Endothelial cell (in vitro differentiated cells): ENCODE measurements around the gene HPD. TPM values are rescaled to one million over a fixed set of nuclear protein-coding genes. Genes with fewer than 3 reads are reported as not detected.

Experiments
- DNase-seq: peaks from one replicate; pipeline ENCODE4 v3.0.0; 2021; ENCODE audit warnings: low spot score
- H3K27ac Mint-ChIP-seq: one replicate; pipeline ENCODE4 v1.8.0; 2021; ENCODE audit warnings: mixed read lengths, inconsistent platforms; ENCODE audit not compliant: unreplicated experiment
- H3K27me3 Mint-ChIP-seq: one replicate; pipeline ENCODE4 v1.8.0; 2021; ENCODE audit warnings: mild to moderate bottlenecking, moderate library complexity, mixed read lengths, inconsistent platforms; ENCODE audit not compliant: unreplicated experiment
- H3K36me3 Mint-ChIP-seq: one replicate; pipeline ENCODE4 v1.8.0; 2021; ENCODE audit warnings: mild to moderate bottlenecking, low read depth, mixed read lengths, inconsistent platforms; ENCODE audit not compliant: unreplicated experiment
- H3K4me1 Mint-ChIP-seq: one replicate; pipeline ENCODE4 v1.8.0; 2021; ENCODE audit warnings: mild to moderate bottlenecking, mixed read lengths, inconsistent platforms; ENCODE audit not compliant: unreplicated experiment
- H3K4me3 Mint-ChIP-seq: one replicate; pipeline ENCODE4 v1.8.0; 2021; ENCODE audit warnings: mild to moderate bottlenecking, mixed read lengths, inconsistent platforms; ENCODE audit not compliant: unreplicated experiment
- H3K9me3 Mint-ChIP-seq: one replicate; pipeline ENCODE4 v1.8.0; 2021; ENCODE audit warnings: mixed read lengths, inconsistent platforms; ENCODE audit not compliant: unreplicated experiment
- total RNA-seq: library from RNA; stranded (reverse); fragmentation: NEBNext Ultra II Directional; extraction: Animal tissue kit (Norgen Biotek cat#: 25700); gene quantifications from one replicate; pipeline ENCODE4 v1.2.1, GENCODE V29; 2021; ENCODE audit not compliant: unreplicated experiment
- TF ChIP-seq, protein P1 (sequence below): fragments of 200-600 bp; sonication (generic); IDR thresholded peaks from one replicate; pipeline ENCODE4 v1.5.0; 2021; ENCODE audit warnings: antibody characterized with exemption; ENCODE audit not compliant: unreplicated experiment

Gene HPD
- total RNA-seq, 1 donor from 2014 or later, result not detected

DNA sequence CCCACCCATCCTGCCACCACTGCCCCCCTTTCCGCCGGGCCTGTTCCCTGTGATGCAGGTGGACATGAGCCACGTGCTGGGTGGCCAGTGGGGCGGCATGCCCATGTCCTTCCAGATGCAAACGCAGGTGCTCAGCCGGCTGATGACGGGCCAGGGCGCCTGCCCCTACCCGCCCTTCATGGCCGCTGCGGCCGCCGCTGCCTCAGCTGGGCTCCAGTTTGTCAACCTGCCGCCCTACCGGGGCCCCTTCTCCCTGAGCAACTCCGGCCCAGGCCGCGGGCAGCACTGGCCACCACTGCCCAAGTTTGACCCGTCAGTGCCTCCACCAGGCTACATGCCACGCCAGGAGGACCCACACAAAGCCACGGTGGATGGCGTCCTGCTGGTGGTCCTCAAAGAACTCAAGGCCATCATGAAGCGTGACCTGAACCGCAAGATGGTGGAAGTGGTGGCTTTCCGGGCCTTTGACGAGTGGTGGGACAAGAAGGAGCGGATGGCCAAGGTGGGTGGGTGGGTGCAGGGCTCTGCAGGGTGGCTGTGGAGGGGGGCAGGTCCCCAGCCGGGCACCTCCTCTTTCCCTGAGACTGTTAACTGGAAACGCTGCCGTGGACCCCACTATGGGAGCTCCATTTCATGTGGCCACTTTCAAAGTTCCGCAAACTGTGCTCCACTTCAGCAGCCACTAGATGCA, 44.1 kb downstream of the HPD start:
- no peak for DNase-seq
- Mint-ChIP-seq H3K4me1 (peaks cover 17% of the 10 kb centered on the region), H3K27me3 (peaks cover 5% of the 10 kb centered on the region), H3K9me3 (no peaks in the 10 kb centered on the region), H3K27ac (no peak overlapping the region), H3K36me3 (peaks cover 30% of the 10 kb centered on the region), H3K4me3 (no peak overlapping the region)
- TF ChIP-seq, protein P1, sequence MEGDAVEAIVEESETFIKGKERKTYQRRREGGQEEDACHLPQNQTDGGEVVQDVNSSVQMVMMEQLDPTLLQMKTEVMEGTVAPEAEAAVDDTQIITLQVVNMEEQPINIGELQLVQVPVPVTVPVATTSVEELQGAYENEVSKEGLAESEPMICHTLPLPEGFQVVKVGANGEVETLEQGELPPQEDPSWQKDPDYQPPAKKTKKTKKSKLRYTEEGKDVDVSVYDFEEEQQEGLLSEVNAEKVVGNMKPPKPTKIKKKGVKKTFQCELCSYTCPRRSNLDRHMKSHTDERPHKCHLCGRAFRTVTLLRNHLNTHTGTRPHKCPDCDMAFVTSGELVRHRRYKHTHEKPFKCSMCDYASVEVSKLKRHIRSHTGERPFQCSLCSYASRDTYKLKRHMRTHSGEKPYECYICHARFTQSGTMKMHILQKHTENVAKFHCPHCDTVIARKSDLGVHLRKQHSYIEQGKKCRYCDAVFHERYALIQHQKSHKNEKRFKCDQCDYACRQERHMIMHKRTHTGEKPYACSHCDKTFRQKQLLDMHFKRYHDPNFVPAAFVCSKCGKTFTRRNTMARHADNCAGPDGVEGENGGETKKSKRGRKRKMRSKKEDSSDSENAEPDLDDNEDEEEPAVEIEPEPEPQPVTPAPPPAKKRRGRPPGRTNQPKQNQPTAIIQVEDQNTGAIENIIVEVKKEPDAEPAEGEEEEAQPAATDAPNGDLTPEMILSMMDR, result no peak

DNA sequence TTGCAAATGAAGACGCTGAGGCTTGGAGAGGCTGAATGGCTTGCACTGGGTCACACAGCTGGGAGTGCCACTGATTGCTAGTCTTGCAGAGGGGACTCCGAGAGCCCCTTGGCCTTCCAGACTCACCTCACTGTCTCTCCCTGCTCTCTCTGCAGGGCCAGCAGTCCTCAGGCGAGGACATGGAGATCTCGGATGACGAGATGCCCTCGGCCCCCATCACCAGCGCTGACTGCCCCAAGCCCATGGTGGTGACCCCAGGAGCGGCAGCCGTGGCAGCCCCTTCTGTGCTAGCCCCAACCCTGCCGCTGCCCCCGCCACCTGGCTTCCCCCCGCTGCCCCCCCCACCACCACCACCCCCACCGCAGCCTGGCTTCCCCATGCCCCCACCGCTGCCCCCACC, 44.7 kb downstream of the HPD start:
- Mint-ChIP-seq H3K27ac (no peak overlapping the region), H3K4me1 (peaks cover 17% of the 10 kb centered on the region), H3K9me3 (no peaks in the 10 kb centered on the region), H3K36me3 (peaks cover 31% of the 10 kb centered on the region), H3K27me3 (peaks cover 9% of the 10 kb centered on the region), H3K4me3 (peak overlapping the region; percentile 79)
- no peak for DNase-seq
- TF ChIP-seq, protein P1, result no peak

DNA sequence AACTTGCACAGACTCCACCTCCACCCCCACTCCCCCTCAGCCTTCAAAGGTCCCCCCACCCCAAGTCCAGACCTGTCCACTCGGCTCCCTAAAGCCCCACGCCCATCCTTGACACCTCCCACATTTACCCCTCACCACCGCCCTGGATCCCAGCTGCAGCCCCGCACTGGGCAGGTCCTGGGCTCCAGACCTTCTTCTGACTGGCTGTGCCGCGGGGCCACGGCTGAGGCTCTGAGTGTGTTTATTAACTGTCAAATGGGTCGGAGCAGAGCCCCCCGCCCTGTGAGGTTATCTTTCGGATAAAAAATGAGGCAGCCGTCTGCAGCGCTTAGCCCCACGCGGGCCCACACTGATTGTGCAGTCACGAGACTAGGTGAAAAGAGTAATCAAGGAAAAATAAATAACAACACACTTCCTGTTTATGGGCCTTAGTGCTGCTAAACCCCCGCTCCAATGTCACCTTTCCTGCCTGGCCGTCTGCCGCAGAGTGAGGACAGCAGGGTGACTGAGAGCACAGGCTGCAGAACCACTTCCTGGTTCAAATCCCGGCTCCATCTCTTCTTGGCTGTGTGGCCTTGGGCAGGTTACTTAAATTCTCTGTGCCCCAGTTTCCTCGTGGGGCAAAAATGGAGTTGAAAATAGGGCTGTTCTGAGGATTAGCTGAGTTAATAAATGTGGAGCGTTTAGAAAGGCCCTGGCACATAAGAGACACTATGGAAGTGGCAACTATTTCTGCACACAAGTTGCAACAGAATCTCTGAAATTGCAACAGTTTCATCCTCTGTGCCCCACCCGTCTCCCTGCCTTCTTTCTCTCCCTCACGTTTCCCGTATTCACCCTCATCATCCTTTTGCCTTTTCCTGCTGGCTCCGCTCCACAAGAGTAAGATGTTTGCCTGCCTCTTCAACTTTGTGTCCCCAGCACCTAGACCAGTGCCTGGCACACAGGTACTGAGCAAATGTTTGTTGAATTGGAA, 45.5 kb downstream of the HPD start:
- TF ChIP-seq, protein P1, result no peak
- H3K9me3 Mint-ChIP-seq, result no peaks in the 10 kb centered on the region
- H3K27me3 Mint-ChIP-seq, result peaks cover 9% of the 10 kb centered on the region
- no peak for DNase-seq
- H3K27ac Mint-ChIP-seq, result peak overlapping the region; percentile 30
- H3K4me1 Mint-ChIP-seq, result peaks cover 17% of the 10 kb centered on the region
- peak overlapping the region; percentile 86 for H3K4me3 Mint-ChIP-seq
- peaks cover 31% of the 10 kb centered on the region for H3K36me3 Mint-ChIP-seq

DNA sequence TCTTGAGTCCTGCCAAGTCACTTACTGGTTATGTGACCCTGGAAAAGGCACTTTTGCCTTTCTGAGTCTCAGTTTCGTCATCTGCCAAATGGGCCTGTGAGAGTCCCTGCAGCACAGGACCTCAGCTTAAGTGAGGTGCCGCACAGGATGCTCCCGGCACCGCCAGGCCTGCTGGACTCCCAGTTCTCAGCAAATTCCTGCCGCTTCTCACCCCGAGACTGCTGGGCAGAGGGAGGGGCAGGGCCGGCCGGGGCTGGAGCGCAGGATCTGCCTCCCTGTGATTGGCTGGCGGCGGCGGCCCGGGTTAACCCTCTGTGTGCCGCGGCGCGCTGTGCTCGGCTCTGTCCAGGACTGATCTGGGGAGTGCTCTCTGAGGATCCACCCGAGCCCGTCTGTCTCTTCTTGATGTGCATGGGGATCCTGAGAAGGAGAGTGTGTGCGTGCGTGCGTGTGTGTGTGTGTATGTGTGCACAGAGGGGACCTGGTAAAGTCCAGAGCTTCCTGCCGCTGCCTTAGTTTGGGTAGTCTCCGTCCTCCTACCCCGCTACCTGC, 46.3 kb downstream of the HPD start:
- Mint-ChIP-seq H3K27ac (no peak overlapping the region), H3K36me3 (peaks cover 27% of the 10 kb centered on the region), H3K4me1 (peaks cover 17% of the 10 kb centered on the region), H3K4me3 (peak overlapping the region; percentile 86), H3K9me3 (no peaks in the 10 kb centered on the region), H3K27me3 (peaks cover 9% of the 10 kb centered on the region)
- TF ChIP-seq, protein P1, result no peak
- DNase-seq, result peak; percentile 77
